Activated CD8-positive, alpha-beta memory T cell treated with anti-CD3 and anti-CD28 coated beads for 1 hour (primary cell): ENCODE results near the gene RALGPS1.
"Not testable (repeated sequence)": the region's sequence is repeated elsewhere in the genome, so short reads cannot be mapped to it uniquely, and the experiment has no call there.

Experiments used
- DNase-seq, 2 donors: peaks; one replicate each; pipeline ENCODE4 v3.0.0-alpha.2; 2020; ENCODE audit warnings: low read depth in 1 of 2; ENCODE audit errors: extremely low read depth in 1 of 2

The RALGPS1 gene

GRCh38 chr9:126985870-126986498, 71.4 kb downstream of the RALGPS1 start:
- peak; percentile 63 to 71 for DNase-seq

- no peak for DNase-seq
Observed at GRCh38 chr9:126986506-126986951, 71.9 kb downstream of the RALGPS1 start.

GRCh38 chr9:126988857-126989256, 74.3 kb downstream of the RALGPS1 start:
- DNase-seq: no peak

- no peak for DNase-seq
Observed at GRCh38 chr9:126989847-126990842, 75.6 kb downstream of the RALGPS1 start.

- DNase-seq: no peak
Observed at GRCh38 chr9:126991183-126991582, 76.6 kb downstream of the RALGPS1 start.

GRCh38 chr9:126992427-126992826, 77.8 kb downstream of the RALGPS1 start:
- DNase-seq: no peak

- no peak for DNase-seq
Observed at GRCh38 chr9:126999315-127000068, 84.9 kb downstream of the RALGPS1 start.

- peak; percentile 32 to 38 for DNase-seq
Observed at GRCh38 chr9:127004946-127005769, 90.6 kb downstream of the RALGPS1 start.

- no peak for DNase-seq
Observed at GRCh38 chr9:127005770-127006314, 91.3 kb downstream of the RALGPS1 start.

- no peak for DNase-seq
Observed at GRCh38 chr9:127007638-127008037, 93.1 kb downstream of the RALGPS1 start.

GRCh38 chr9:127008076-127008475, 93.5 kb downstream of the RALGPS1 start:
- DNase-seq: no peak

GRCh38 chr9:127011772-127012171, 97.2 kb downstream of the RALGPS1 start:
- no peak for DNase-seq

GRCh38 chr9:127012250-127012649, 97.7 kb downstream of the RALGPS1 start:
- DNase-seq: no peak

- no peak for DNase-seq
Observed at GRCh38 chr9:127013597-127013996, 99.0 kb downstream of the RALGPS1 start.

- DNase-seq: no peak
Observed at GRCh38 chr9:127014216-127014909, 99.8 kb downstream of the RALGPS1 start.

GRCh38 chr9:127014910-127015540, 100.4 kb downstream of the RALGPS1 start:
- DNase-seq: no peak

- DNase-seq: no peak
Observed at GRCh38 chr9:127015921-127016512, 101.4 kb downstream of the RALGPS1 start.

GRCh38 chr9:127017979-127018378, 103.4 kb downstream of the RALGPS1 start:
- DNase-seq: not testable (repeated sequence)

- DNase-seq: no peak
Observed at GRCh38 chr9:127018935-127019334, 104.4 kb downstream of the RALGPS1 start.
